Tibial nerve (tissue), 4 donors: Measurements from ENCODE around the gene CFAP221. TPM values are rescaled to one million over a fixed set of nuclear protein-coding genes. Genes with fewer than 3 reads are reported as not detected.

Experiments used
- DNase-seq, 2 donors: peaks; one replicate each; pipeline ENCODE4 v3.0.0-alpha.2; 2019; ENCODE audit warnings: low spot score in 2 of 2
- H3K27ac ChIP-seq, 4 donors: fragments of 200-600 bp; sonication (generic) in 3 of 4; one replicate each; pipeline ENCODE4 v1.5.1; 2017 to 2019; ENCODE audit warnings: mild to moderate bottlenecking in 1 of 4
- H3K27me3 ChIP-seq, 2 donors: fragments of 200-600 bp; sonication (generic) in 1 of 2; one replicate each; pipeline versions ENCODE4 v1.5.1 to v1.6.0; 2017 to 2019
- H3K36me3 ChIP-seq, 3 donors: fragments of 200-600 bp; sonication (generic); one replicate each; pipeline ENCODE4 v1.5.1; 2018 to 2019
- H3K4me1 ChIP-seq, 4 donors: fragments of 200-600 bp; sonication (generic) in 3 of 4; one replicate each; pipeline ENCODE4 v1.5.1; 2017 to 2019
- H3K4me3 ChIP-seq, 4 donors: fragments of 200-600 bp; sonication (generic) in 3 of 4; one replicate each; pipeline ENCODE4 v1.5.1; 2017 to 2019; ENCODE audit warnings: mild to moderate bottlenecking in 1 of 4, moderate library complexity in 1 of 4
- H3K9me3 ChIP-seq, 4 donors: fragments of 200-600 bp; sonication (generic) in 3 of 4; one replicate each; pipeline ENCODE4 v1.5.1; 2017 to 2019
- CTCF ChIP-seq, 5 experiments: fragments of 200-600 bp in 3 of 5; fragments of 450-650 bp in 2 of 5; sonication (generic) in 3 of 5; IDR thresholded peaks; one replicate each; pipeline ENCODE4 v1.5.1; 2016 to 2019; ENCODE audit warnings: antibody characterized with exemption in 5 of 5, mild to moderate bottlenecking in 3 of 5, moderate library complexity in 2 of 5
- EP300 ChIP-seq, 2 donors: sonication (generic); formaldehyde crosslinking; IDR thresholded peaks; one replicate each; pipeline ENCODE4 v1.6.1; 2017; ENCODE audit warnings: antibody characterized with exemption in 2 of 2, mild to moderate bottlenecking in 1 of 2
- POLR2A ChIP-seq, 2 donors: fragments of 450-650 bp; IDR thresholded peaks; one replicate each; pipeline ENCODE4 v1.6.1; 2017; ENCODE audit warnings: antibody characterized with exemption in 2 of 2, mild to moderate bottlenecking in 2 of 2, moderate library complexity in 2 of 2
- WGBS, 2 donors: methylation state at CpG; one replicate each; pipeline ENCODE4 v1.1.5; 2018; 5-methylcytosine and 5-hydroxymethylcytosine counted together
- total RNA-seq, 4 donors: library from RNA; depleted of rRNA; stranded (reverse); fragments of >200 nt; gene quantifications; one replicate each; pipeline ENCODE4 v1.1.0, GENCODE V29; 2016

CFAP221 gene
- total RNA-seq, 4 donors from 2014 or later = 0.30 to 1.7 (median 0.42) TPM; not detected in 1

GRCh38 chr2:119596638-119597037, 52.4 kb downstream of the CFAP221 start:
- Histone ChIP-seq H3K4me1 (peaks cover 0 to 8% (median 0%) of the 10 kb centered on the region in 4 donors), H3K4me3 (no peak overlapping the region), H3K36me3 (no peaks in the 10 kb centered on the region), H3K27me3 (no peaks in the 10 kb centered on the region), H3K27ac (no peak overlapping the region), H3K9me3 (no peaks in the 10 kb centered on the region)
- WGBS, 2 donors = 86 to 87% methylated on average over 6 of the region's 6 CpGs
- no peak for DNase-seq
- TF ChIP-seq POLR2A (IDR thresholded peaks at IDR 0.05) = no peak
- no peak for TF ChIP-seq CTCF (IDR thresholded peaks at IDR 0.05)
- TF ChIP-seq EP300 (IDR thresholded peaks at IDR 0.05) = no peak

- Histone ChIP-seq H3K36me3 (no peaks in the 10 kb centered on the region), H3K4me1 (peaks cover 0 to 8% (median 0%) of the 10 kb centered on the region in 4 donors), H3K4me3 (no peak overlapping the region), H3K9me3 (no peaks in the 10 kb centered on the region), H3K27me3 (no peaks in the 10 kb centered on the region), H3K27ac (no peak overlapping the region)
- WGBS, 2 donors = 29 to 32% methylated on average over 5 of the region's 5 CpGs
- no peak for DNase-seq
- no peak for TF ChIP-seq CTCF (IDR thresholded peaks at IDR 0.05)
- no peak for TF ChIP-seq EP300 (IDR thresholded peaks at IDR 0.05)
- no peak for TF ChIP-seq POLR2A (IDR thresholded peaks at IDR 0.05)
These were observed 54.5 kb downstream of the CFAP221 start for GRCh38 chr2:119598596-119599263.

- Histone ChIP-seq H3K27ac (no peak overlapping the region), H3K4me3 (no peak overlapping the region), H3K9me3 (no peaks in the 10 kb centered on the region), H3K36me3 (no peaks in the 10 kb centered on the region), H3K27me3 (no peaks in the 10 kb centered on the region), H3K4me1 (peaks cover 0 to 8% (median 0%) of the 10 kb centered on the region in 4 donors)
- DNase-seq = no peak
- 61 to 63% methylated on average over 2 of the region's 2 CpGs for WGBS, 2 donors
- TF ChIP-seq EP300 (IDR thresholded peaks at IDR 0.05) (no peak), CTCF (IDR thresholded peaks at IDR 0.05) (no peak), POLR2A (IDR thresholded peaks at IDR 0.05) (no peak)
These were observed 55.1 kb downstream of the CFAP221 start for GRCh38 chr2:119599384-119599783.

- Histone ChIP-seq H3K4me1 (no peaks in the 10 kb centered on the region), H3K9me3 (no peaks in the 10 kb centered on the region), H3K4me3 (no peak overlapping the region), H3K27ac (no peak overlapping the region), H3K36me3 (no peaks in the 10 kb centered on the region), H3K27me3 (no peaks in the 10 kb centered on the region)
- no peak for TF ChIP-seq CTCF (IDR thresholded peaks at IDR 0.05)
- TF ChIP-seq POLR2A (IDR thresholded peaks at IDR 0.05) = no peak
- no peak for TF ChIP-seq EP300 (IDR thresholded peaks at IDR 0.05)
- 75 to 80% methylated on average over 4 of the region's 4 CpGs for WGBS, 2 donors
- DNase-seq = no peak
These were observed 60.8 kb downstream of the CFAP221 start for GRCh38 chr2:119605096-119605495.

- TF ChIP-seq CTCF (IDR thresholded peaks at IDR 0.05) = no peak
- TF ChIP-seq EP300 (IDR thresholded peaks at IDR 0.05) = no peak
- TF ChIP-seq POLR2A (IDR thresholded peaks at IDR 0.05) = no peak
- Histone ChIP-seq H3K4me3 (no peak overlapping the region), H3K9me3 (no peaks in the 10 kb centered on the region), H3K27ac (no peak overlapping the region), H3K4me1 (no peaks in the 10 kb centered on the region), H3K27me3 (no peaks in the 10 kb centered on the region), H3K36me3 (no peaks in the 10 kb centered on the region)
- WGBS, 2 donors = 65 to 85% methylated on average over 1 of the region's 1 CpG
- DNase-seq = no peak
These were observed 62.4 kb downstream of the CFAP221 start for GRCh38 chr2:119606674-119607073.
